Astrocyte of the spinal cord (primary cell): ENCODE data around the gene C1orf87.

Experiments
- DNase-seq: peaks from one replicate; pipeline ENCODE4 v3.0.0; 2011; ENCODE audit warnings: low read depth, low spot score
- H3K4me3 ChIP-seq: 2 replicates; pipeline ENCODE4 v1.5.1; 2011; ENCODE audit warnings: low read depth, mild to moderate bottlenecking, low read length, moderate library complexity
- in situ Hi-C: cut with HindIII; loops from 2 replicates; pipeline ENCODE4 v1.10.0; 2017; ENCODE audit warnings: low sequenced_read_pairs
- TF ChIP-seq, protein P1 (sequence below): IDR thresholded peaks from 2 replicates; pipeline ENCODE4 v1.5.1; 2012; ENCODE audit warnings: low read depth, mild to moderate bottlenecking, low read length, inconsistent platforms

Gene C1orf87

DNA sequence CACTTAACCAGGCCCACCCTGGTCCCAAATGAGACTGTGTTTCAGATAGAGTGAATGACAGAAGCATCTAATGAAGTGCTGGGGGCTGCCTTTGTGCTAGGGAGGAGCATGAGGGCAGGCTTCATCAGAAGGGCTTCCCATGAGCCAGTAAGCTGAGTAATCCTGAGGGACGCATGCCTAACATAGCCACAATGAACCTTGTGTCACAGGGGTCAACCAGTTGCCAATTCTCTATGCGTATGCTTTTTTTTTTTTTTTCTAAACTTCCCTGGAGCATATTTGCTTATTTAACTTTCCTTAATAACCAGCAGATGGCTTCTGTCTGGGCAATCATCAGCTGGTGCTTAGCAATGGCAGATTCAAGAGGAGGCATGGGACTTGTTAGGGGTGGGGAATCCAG is 121.5 kb downstream of the C1orf87 start:
- DNase-seq, result no peak
- H3K4me3 ChIP-seq, result no peak overlapping the region
- in situ Hi-C loops, result no loop called here
- TF ChIP-seq, protein P1, sequence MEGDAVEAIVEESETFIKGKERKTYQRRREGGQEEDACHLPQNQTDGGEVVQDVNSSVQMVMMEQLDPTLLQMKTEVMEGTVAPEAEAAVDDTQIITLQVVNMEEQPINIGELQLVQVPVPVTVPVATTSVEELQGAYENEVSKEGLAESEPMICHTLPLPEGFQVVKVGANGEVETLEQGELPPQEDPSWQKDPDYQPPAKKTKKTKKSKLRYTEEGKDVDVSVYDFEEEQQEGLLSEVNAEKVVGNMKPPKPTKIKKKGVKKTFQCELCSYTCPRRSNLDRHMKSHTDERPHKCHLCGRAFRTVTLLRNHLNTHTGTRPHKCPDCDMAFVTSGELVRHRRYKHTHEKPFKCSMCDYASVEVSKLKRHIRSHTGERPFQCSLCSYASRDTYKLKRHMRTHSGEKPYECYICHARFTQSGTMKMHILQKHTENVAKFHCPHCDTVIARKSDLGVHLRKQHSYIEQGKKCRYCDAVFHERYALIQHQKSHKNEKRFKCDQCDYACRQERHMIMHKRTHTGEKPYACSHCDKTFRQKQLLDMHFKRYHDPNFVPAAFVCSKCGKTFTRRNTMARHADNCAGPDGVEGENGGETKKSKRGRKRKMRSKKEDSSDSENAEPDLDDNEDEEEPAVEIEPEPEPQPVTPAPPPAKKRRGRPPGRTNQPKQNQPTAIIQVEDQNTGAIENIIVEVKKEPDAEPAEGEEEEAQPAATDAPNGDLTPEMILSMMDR, result no peak

DNA sequence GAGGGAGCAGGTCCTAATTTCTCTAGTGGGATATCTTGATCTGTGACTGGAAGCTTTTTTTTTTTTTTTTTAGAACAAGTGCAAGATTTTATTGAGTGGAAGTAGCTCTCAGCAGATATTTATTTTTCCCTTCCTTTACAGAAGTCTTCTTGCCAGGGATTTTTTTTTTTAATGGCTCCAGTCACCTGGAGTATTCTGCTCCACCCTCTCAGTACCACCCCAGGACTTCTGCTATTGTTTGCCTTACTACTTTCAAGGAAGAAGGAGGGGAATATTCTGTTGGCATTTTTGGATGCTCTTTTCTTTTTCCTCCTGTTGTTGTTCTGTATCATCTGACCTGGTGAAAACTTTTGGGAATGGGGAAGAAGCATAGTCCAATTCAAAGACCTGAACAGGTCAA is 123.9 kb downstream of the C1orf87 start:
- in situ Hi-C loops, result no loop called here
- no peak for DNase-seq
- TF ChIP-seq, protein P1, result no peak
- no peak overlapping the region for H3K4me3 ChIP-seq

DNA sequence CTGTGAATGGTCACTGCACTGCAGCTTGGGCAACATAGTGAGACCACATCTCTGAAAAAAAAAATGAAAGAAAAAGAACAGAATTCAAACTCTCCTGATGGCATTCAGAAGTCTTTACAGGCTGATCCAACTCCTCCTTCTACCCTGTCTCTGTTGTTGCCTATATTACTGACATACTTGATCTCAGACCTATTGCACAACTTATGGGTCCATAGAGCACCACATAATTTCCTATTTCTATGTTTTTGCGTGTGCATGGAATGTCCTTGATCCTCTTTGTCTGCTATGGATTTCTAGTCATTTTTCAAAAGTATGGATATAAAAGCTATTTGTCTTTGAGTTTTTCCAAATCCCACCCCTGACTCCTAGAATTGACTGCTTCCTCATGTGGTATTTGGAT is 124.6 kb downstream of the C1orf87 start:
- TF ChIP-seq, protein P1, result no peak
- H3K4me3 ChIP-seq, result no peak overlapping the region
- in situ Hi-C loops, result no loop called here
- DNase-seq, result no peak

DNA sequence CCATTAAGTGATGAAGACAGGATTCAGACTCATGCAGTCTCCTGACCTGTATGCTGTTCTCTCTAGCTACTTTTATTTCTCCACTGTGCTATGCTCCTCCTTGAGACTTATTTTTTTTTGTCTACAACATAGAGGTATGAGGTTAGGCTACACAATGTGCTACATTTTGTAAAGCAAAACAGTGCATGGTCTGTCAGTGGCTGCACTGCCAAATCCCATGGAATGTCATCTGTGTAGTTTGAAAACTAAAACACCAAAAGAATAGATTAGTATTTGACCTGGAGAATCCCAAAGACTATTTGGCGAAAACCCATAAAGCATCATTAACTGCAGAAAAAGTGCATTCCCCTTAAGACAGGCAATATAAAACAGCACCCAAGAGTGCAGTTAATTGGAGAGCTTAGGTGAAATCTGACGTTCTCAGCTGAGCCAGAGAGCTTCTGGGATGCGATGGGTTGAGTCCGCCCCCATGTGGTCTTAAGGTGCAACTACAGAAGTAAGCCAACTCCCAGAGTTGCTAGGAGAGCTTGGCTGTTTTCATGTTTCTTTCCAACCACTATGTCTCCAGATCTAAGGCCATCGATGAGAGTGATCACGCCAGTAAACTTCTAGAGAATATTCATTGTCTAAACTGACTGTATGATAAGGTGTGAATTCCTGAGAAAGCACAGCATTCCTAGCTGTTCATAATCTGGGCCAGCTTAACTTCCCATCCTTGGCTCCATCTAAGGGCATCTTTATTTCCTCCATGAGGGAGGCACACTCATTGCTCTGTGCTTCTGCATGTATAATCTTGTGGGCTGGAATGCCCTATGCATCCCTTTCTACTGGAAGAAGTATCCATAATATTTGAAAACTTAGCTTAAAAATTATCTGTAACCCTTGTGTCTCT is 126.3 kb downstream of the C1orf87 start:
- DNase-seq, result peak; percentile 68
- H3K4me3 ChIP-seq, result no peak overlapping the region
- TF ChIP-seq, protein P1, result peak; percentile 92
- in situ Hi-C loops, result no loop called here

DNA sequence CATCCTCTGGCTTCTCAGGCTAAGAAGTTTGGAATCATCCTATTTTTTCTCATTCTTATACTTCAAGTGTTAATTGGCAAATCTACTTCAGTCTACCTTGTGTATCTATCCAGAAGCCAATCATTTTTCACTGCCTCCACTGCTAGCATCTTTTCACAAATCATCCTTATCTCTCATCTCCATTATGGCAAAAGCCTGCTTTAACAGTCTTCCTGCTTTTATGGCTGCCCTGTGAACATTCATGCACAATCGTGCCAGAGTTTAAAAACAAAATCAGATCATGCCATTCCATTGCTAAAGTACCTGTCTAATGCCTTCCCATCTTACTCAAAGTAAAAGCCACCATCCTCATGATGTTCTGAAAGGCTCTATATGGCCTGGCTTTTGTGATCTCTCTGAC is 127.8 kb downstream of the C1orf87 start:
- no peak for DNase-seq
- no peak overlapping the region for H3K4me3 ChIP-seq
- TF ChIP-seq, protein P1, result no peak
- in situ Hi-C loops, result no loop called here
